Activated naive CD8-positive, alpha-beta T cell treated with anti-CD3 and anti-CD28 coated beads, Interleukin-2, amount 10 ng/mL, durations not matched to agents 7 days and 5 days (primary cell): ENCODE data around the gene TBXAS1. TPM values are rescaled to one million over a fixed set of nuclear protein-coding genes. Genes with fewer than 3 reads are reported as not detected.
A peak's percentile ranks its signal among the peaks of the same experiment; 100 is the strongest.

Source experiments
- ATAC-seq: fragments of 150-1000 bp; cut with Tn5 transposase; one replicate; pipeline ENCODE4 v1.10.0; 2021; ENCODE audit warnings: low read depth, moderate library complexity
- POLR2A ChIA-PET: fragments of 350-600 bp; sonication (Branson Sonifier 250); formaldehyde crosslinking; loops from one replicate; lab custom pipeline; 2021; ENCODE audit warnings: antibody characterized with exemption; lab: Charles Lee
- DNase-seq: peaks from one replicate; pipeline ENCODE4 v3.0.0; 2021
- H3K27ac Mint-ChIP-seq: one replicate; pipeline ENCODE4 v1.8.0; 2022; ENCODE audit warnings: mild to moderate bottlenecking, mixed read lengths
- H3K27me3 Mint-ChIP-seq: one replicate; pipeline ENCODE4 v1.8.0; 2022; ENCODE audit warnings: mild to moderate bottlenecking, moderate library complexity, mixed read lengths
- H3K36me3 Mint-ChIP-seq: one replicate; pipeline ENCODE4 v1.8.0; 2021; ENCODE audit warnings: mild to moderate bottlenecking, mixed read lengths
- H3K4me1 Mint-ChIP-seq: one replicate; pipeline ENCODE4 v1.8.0; 2021; ENCODE audit warnings: mixed read lengths
- H3K4me3 Mint-ChIP-seq: one replicate; pipeline ENCODE4 v1.8.0; 2022; ENCODE audit warnings: mild to moderate bottlenecking, moderate library complexity, mixed read lengths
- H3K9me3 Mint-ChIP-seq: one replicate; pipeline ENCODE4 v1.8.0; 2021; ENCODE audit warnings: mixed read lengths
- total RNA-seq, 2 experiments: library from RNA; stranded (reverse); gene quantifications; one replicate each; pipeline ENCODE4 v1.2.3, GENCODE V29; 2021

TBXAS1 gene
- total RNA-seq, 2 experiments from 2014 or later, result 2.1 to 3.0 TPM

- DNase-seq (no peak), ATAC-seq (no peak)
- no peaks in the 10 kb centered on the region for H3K36me3 Mint-ChIP-seq
- no peak overlapping the region for H3K4me3 Mint-ChIP-seq
- H3K27me3 Mint-ChIP-seq, result no peaks in the 10 kb centered on the region
- no peaks in the 10 kb centered on the region for H3K4me1 Mint-ChIP-seq
- no peak overlapping the region for H3K27ac Mint-ChIP-seq
- POLR2A ChIA-PET, result no interaction called here
- no peaks in the 10 kb centered on the region for H3K9me3 Mint-ChIP-seq
Measured at GRCh38 chr7:139995017-139995915, 166.2 kb downstream of the TBXAS1 start.

GRCh38 chr7:139998572-139998971, 169.5 kb downstream of the TBXAS1 start:
- no peaks in the 10 kb centered on the region for H3K4me1 Mint-ChIP-seq
- no peaks in the 10 kb centered on the region for H3K9me3 Mint-ChIP-seq
- H3K36me3 Mint-ChIP-seq, result no peaks in the 10 kb centered on the region
- no peak overlapping the region for H3K27ac Mint-ChIP-seq
- POLR2A ChIA-PET, result no interaction called here
- ATAC-seq (no peak), DNase-seq (no peak)
- no peaks in the 10 kb centered on the region for H3K27me3 Mint-ChIP-seq
- H3K4me3 Mint-ChIP-seq, result no peak overlapping the region

- no peak for DNase-seq
- H3K27ac Mint-ChIP-seq, result no peak overlapping the region
- POLR2A ChIA-PET, result no interaction called here
- no peak overlapping the region for H3K4me3 Mint-ChIP-seq
- H3K27me3 Mint-ChIP-seq, result no peaks in the 10 kb centered on the region
- H3K36me3 Mint-ChIP-seq, result no peaks in the 10 kb centered on the region
- no peaks in the 10 kb centered on the region for H3K9me3 Mint-ChIP-seq
- no peak for ATAC-seq
- no peaks in the 10 kb centered on the region for H3K4me1 Mint-ChIP-seq
Measured at GRCh38 chr7:139999516-139999915, 170.5 kb downstream of the TBXAS1 start.

- POLR2A ChIA-PET, result interaction anchor here (0.7 kb wide), 1 partner anchor 24 kb away, joined by 3 read pairs; no protein-coding TSS in a partner anchor
- no peaks in the 10 kb centered on the region for H3K36me3 Mint-ChIP-seq
- no peaks in the 10 kb centered on the region for H3K27me3 Mint-ChIP-seq
- H3K4me3 Mint-ChIP-seq, result no peak overlapping the region
- ATAC-seq (no peak), DNase-seq (no peak)
- no peaks in the 10 kb centered on the region for H3K4me1 Mint-ChIP-seq
- H3K9me3 Mint-ChIP-seq, result no peaks in the 10 kb centered on the region
- H3K27ac Mint-ChIP-seq, result no peak overlapping the region
Measured at GRCh38 chr7:140000666-140001268, 171.7 kb downstream of the TBXAS1 start.

- Mint-ChIP-seq H3K27me3 (no peaks in the 10 kb centered on the region), H3K27ac (no peak overlapping the region)
- no peak for ATAC-seq
Measured at GRCh38 chr7:140003913-140004382, 174.9 kb downstream of the TBXAS1 start.

GRCh38 chr7:140004672-140005071, 175.6 kb downstream of the TBXAS1 start:
- H3K4me3 Mint-ChIP-seq, result no peak overlapping the region
- no peaks in the 10 kb centered on the region for H3K27me3 Mint-ChIP-seq
- no peaks in the 10 kb centered on the region for H3K4me1 Mint-ChIP-seq
- H3K27ac Mint-ChIP-seq, result no peak overlapping the region
- POLR2A ChIA-PET, result no interaction called here
- H3K9me3 Mint-ChIP-seq, result no peaks in the 10 kb centered on the region
- no peaks in the 10 kb centered on the region for H3K36me3 Mint-ChIP-seq
- DNase-seq (no peak), ATAC-seq (no peak)

More at GRCh38 chr7:140003913-140004382, 174.9 kb downstream of the TBXAS1 start:
- no peaks in the 10 kb centered on the region for H3K4me1 Mint-ChIP-seq
- H3K4me3 Mint-ChIP-seq, result no peak overlapping the region
- no peak for DNase-seq
- POLR2A ChIA-PET, result no interaction called here
- H3K9me3 Mint-ChIP-seq, result no peaks in the 10 kb centered on the region
- no peaks in the 10 kb centered on the region for H3K36me3 Mint-ChIP-seq

GRCh38 chr7:140005341-140005740, 176.3 kb downstream of the TBXAS1 start:
- Mint-ChIP-seq H3K9me3 (no peaks in the 10 kb centered on the region), H3K27ac (no peak overlapping the region), H3K4me3 (no peak overlapping the region), H3K27me3 (no peaks in the 10 kb centered on the region), H3K36me3 (no peaks in the 10 kb centered on the region), H3K4me1 (no peaks in the 10 kb centered on the region)
- ATAC-seq (no peak), DNase-seq (no peak)
- POLR2A ChIA-PET, result no interaction called here

GRCh38 chr7:140005754-140006503, 176.9 kb downstream of the TBXAS1 start:
- H3K4me3 Mint-ChIP-seq, result no peak overlapping the region
- POLR2A ChIA-PET, result no interaction called here
- H3K36me3 Mint-ChIP-seq, result no peaks in the 10 kb centered on the region
- no peak for DNase-seq
- no peaks in the 10 kb centered on the region for H3K4me1 Mint-ChIP-seq
- H3K9me3 Mint-ChIP-seq, result no peaks in the 10 kb centered on the region
- H3K27ac Mint-ChIP-seq, result no peak overlapping the region
- no peaks in the 10 kb centered on the region for H3K27me3 Mint-ChIP-seq
- ATAC-seq, result no peak

GRCh38 chr7:140006600-140006999, 177.5 kb downstream of the TBXAS1 start:
- POLR2A ChIA-PET, result no interaction called here
- H3K4me3 Mint-ChIP-seq, result no peak overlapping the region

GRCh38 chr7:140007051-140007690, 178.1 kb downstream of the TBXAS1 start:
- ATAC-seq (no peak), DNase-seq (no peak)
- Mint-ChIP-seq H3K36me3 (no peaks in the 10 kb centered on the region), H3K27me3 (no peaks in the 10 kb centered on the region), H3K27ac (no peak overlapping the region), H3K9me3 (no peaks in the 10 kb centered on the region), H3K4me1 (peaks cover 1% of the 10 kb centered on the region), H3K4me3 (no peak overlapping the region)
- POLR2A ChIA-PET, result no interaction called here

More at GRCh38 chr7:140006600-140006999, 177.5 kb downstream of the TBXAS1 start:
- no peaks in the 10 kb centered on the region for H3K9me3 Mint-ChIP-seq
- H3K27ac Mint-ChIP-seq, result no peak overlapping the region
- DNase-seq, result no peak
- no peak for ATAC-seq
- H3K27me3 Mint-ChIP-seq, result no peaks in the 10 kb centered on the region
- H3K36me3 Mint-ChIP-seq, result no peaks in the 10 kb centered on the region
- H3K4me1 Mint-ChIP-seq, result no peaks in the 10 kb centered on the region

- H3K36me3 Mint-ChIP-seq, result no peaks in the 10 kb centered on the region
- H3K27me3 Mint-ChIP-seq, result no peaks in the 10 kb centered on the region
- POLR2A ChIA-PET, result interaction anchor here (0.9 kb wide), 1 partner anchor 373 kb away, joined by 3 read pairs; no protein-coding TSS in a partner anchor
- H3K27ac Mint-ChIP-seq, result no peak overlapping the region
- peak; percentile 30 for ATAC-seq
- no peak for DNase-seq
- no peaks in the 10 kb centered on the region for H3K9me3 Mint-ChIP-seq
- no peak overlapping the region for H3K4me3 Mint-ChIP-seq
- peaks cover 1% of the 10 kb centered on the region for H3K4me1 Mint-ChIP-seq
Measured at GRCh38 chr7:140008755-140009610, 179.9 kb downstream of the TBXAS1 start.

GRCh38 chr7:140009735-140010134, 180.7 kb downstream of the TBXAS1 start:
- H3K4me1 Mint-ChIP-seq, result peaks cover 1% of the 10 kb centered on the region
- no peaks in the 10 kb centered on the region for H3K36me3 Mint-ChIP-seq
- ATAC-seq (no peak), DNase-seq (no peak)
- H3K4me3 Mint-ChIP-seq, result no peak overlapping the region
- no peaks in the 10 kb centered on the region for H3K27me3 Mint-ChIP-seq
- no peak overlapping the region for H3K27ac Mint-ChIP-seq
- H3K9me3 Mint-ChIP-seq, result no peaks in the 10 kb centered on the region
- POLR2A ChIA-PET, result interaction anchor here (0.7 kb wide), 1 partner anchor 617 kb away, joined by 3 read pairs; no protein-coding TSS in a partner anchor
